CD4-positive, alpha-beta memory T cell (primary cell): ENCODE measurements around the gene GPR160. TPM values are rescaled to one million over a fixed set of nuclear protein-coding genes. Genes with fewer than 3 reads are reported as not detected.

Experiments used
- CTCF ChIA-PET: fragments of 350-600 bp; sonication (Branson Sonifier 250); formaldehyde crosslinking; loops from one replicate; lab custom pipeline; 2021; ENCODE audit warnings: inconsistent platforms; ENCODE audit not compliant: partially characterized antibody; lab: Charles Lee
- POLR2A ChIA-PET: fragments of 350-600 bp; sonication (Branson Sonifier 250); formaldehyde crosslinking; loops from one replicate; lab custom pipeline; 2021; ENCODE audit not compliant: partially characterized antibody; lab: Charles Lee
- DNase-seq, 5 donors: peaks; one replicate each; pipeline versions ENCODE4 v3.0.0 to v3.0.0-alpha.2; 2020 to 2022; ENCODE audit warnings: mixed read lengths in 1 of 5
- H3K27ac ChIP-seq: one replicate; pipeline ENCODE4 v1.7.0; 2013; ENCODE audit warnings: low read depth, low read length
- H3K27me3 ChIP-seq: 2 replicates; pipeline ENCODE4 v1.7.0; 2013; ENCODE audit warnings: mild to moderate bottlenecking, low read length, moderate library complexity; ENCODE audit not compliant: insufficient read depth
- H3K36me3 ChIP-seq: 2 replicates; pipeline ENCODE4 v1.7.0; 2013; ENCODE audit warnings: mild to moderate bottlenecking, low read length, moderate library complexity; ENCODE audit not compliant: insufficient read depth
- H3K4me1 ChIP-seq: 2 replicates; pipeline ENCODE4 v1.7.0; 2013; ENCODE audit warnings: mild to moderate bottlenecking, low read length, moderate library complexity; ENCODE audit not compliant: insufficient read depth
- H3K4me3 ChIP-seq, 2 donors: one replicate each; pipeline ENCODE4 v1.7.0; 2013; ENCODE audit warnings: low read length in 2 of 2, mild to moderate bottlenecking in 1 of 2
- H3K9me3 ChIP-seq, 2 donors: one replicate each; pipeline ENCODE4 v1.7.0; 2013; ENCODE audit warnings: low read length in 2 of 2, control low read depth in 1 of 2; ENCODE audit not compliant: control insufficient read depth in 1 of 2
- H3K27ac Mint-ChIP-seq, 7 donors: one replicate each; pipeline ENCODE4 v1.8.0; 2020 to 2021; ENCODE audit warnings: mixed read lengths in 7 of 7, mild to moderate bottlenecking in 6 of 7, inconsistent platforms in 3 of 7, moderate library complexity in 3 of 7
- H3K27me3 Mint-ChIP-seq, 2 donors: one replicate each; pipeline ENCODE4 v1.8.0; 2020 to 2021; ENCODE audit warnings: mixed read lengths in 2 of 2
- H3K36me3 Mint-ChIP-seq, 2 donors: one replicate each; pipeline ENCODE4 v1.8.0; 2020 to 2021; ENCODE audit warnings: mixed read lengths in 2 of 2, inconsistent platforms in 1 of 2, mild to moderate bottlenecking in 1 of 2
- H3K4me1 Mint-ChIP-seq, 4 donors: one replicate each; pipeline ENCODE4 v1.8.0; 2020 to 2021; ENCODE audit warnings: mixed read lengths in 4 of 4, mild to moderate bottlenecking in 1 of 4
- H3K4me3 Mint-ChIP-seq, 8 donors: one replicate each; pipeline ENCODE4 v1.8.0; 2020 to 2021; ENCODE audit warnings: mixed read lengths in 8 of 8, mild to moderate bottlenecking in 7 of 8, moderate library complexity in 6 of 8, inconsistent platforms in 3 of 8
- H3K9me3 Mint-ChIP-seq, 8 donors: one replicate each; pipeline ENCODE4 v1.8.0; 2020 to 2021; ENCODE audit warnings: mixed read lengths in 8 of 8, mild to moderate bottlenecking in 5 of 8, inconsistent platforms in 3 of 8, moderate library complexity in 1 of 8
- intact Hi-C: fragments of 100-400 bp; cut with micrococcal nuclease; formaldehyde crosslinking; loops from one replicate; pipeline ENCODE4 v1.15.1; 2023
- polyA plus RNA-seq, 2 donors: library from polyadenylated mRNA; unstranded; fragments of 300-500 nt; fragmentation: Illumina TruSeq; gene quantifications; one replicate each; pipeline ENCODE4 v1.2.3, GENCODE V29; 2021
- total RNA-seq, 2 experiments: library from RNA; stranded (reverse); gene quantifications; one replicate each; pipeline ENCODE4 v1.2.3, GENCODE V29; 2021

Gene GPR160
- total and polyA plus RNA-seq, 4 experiments from 2014 or later: 8.1 to 14.9 (median 12.4) TPM

DNA sequence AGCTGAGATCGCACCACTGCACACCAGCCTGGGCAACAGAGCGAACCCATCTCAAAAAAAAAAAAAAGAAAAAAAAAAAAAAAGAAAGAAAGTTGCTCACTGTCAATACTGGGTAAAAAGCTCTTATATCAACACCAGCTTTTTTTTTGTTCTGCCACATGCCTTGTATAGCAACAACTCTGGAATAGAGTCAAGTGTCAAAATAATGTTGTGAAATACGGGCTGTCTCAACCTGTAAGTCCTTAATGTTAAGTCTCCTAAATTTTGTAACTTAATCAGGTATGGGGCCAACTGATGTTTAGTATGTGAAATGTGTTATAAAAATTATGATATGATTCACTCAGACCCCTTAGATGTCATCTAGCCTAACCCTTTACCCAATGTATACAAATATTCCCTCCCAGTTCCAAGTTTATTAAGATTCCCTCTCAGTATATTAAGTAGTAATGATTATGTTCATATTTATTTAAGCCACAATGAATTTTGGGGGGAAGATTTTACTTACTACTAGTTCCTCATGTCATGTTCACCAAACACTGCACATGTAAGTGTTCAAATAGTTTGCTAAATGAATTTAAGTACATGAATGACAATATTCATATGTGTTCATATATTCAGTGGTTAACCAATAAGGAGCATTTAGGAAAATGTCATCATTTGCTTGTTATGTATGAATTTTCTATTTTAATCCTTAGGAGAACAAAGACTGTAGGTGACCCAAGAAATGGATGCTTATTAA, 52.2 kb downstream of the GPR160 start:
- Mint-ChIP-seq H3K27me3 (no peaks in the 10 kb centered on the region), H3K9me3 (no peaks in the 10 kb centered on the region), H3K4me1 (peaks cover 2 to 10% (median 8%) of the 10 kb centered on the region in 4 donors), H3K36me3 (peaks cover 33 to 73% of the 10 kb centered on the region in 2 donors), H3K27ac (no peak overlapping the region), H3K4me3 (no peak overlapping the region)
- no peaks in the 10 kb centered on the region for H3K4me1 ChIP-seq
- POLR2A ChIA-PET: interaction anchor here (0.8 kb wide), 1 partner anchor 318 kb away, joined by 3 read pairs; no protein-coding TSS in a partner anchor
- CTCF ChIA-PET: interaction anchor here (1.4 to 1.6 kb wide), 2 partner anchors 10 to 18 kb away, joined by 4 to 5 read pairs; no protein-coding TSS in a partner anchor
- H3K27ac ChIP-seq: no peak overlapping the region
- H3K4me3 ChIP-seq: no peak overlapping the region
- no peaks in the 10 kb centered on the region for H3K27me3 ChIP-seq
- H3K9me3 ChIP-seq: no peaks in the 10 kb centered on the region
- H3K36me3 ChIP-seq: peaks cover 29% of the 10 kb centered on the region
- no peak for DNase-seq
- intact Hi-C loops: loop anchor here (10.0 kb wide), 1 partner anchor 225 kb away; the partner anchor contains the start of gene LRRC31

DNA sequence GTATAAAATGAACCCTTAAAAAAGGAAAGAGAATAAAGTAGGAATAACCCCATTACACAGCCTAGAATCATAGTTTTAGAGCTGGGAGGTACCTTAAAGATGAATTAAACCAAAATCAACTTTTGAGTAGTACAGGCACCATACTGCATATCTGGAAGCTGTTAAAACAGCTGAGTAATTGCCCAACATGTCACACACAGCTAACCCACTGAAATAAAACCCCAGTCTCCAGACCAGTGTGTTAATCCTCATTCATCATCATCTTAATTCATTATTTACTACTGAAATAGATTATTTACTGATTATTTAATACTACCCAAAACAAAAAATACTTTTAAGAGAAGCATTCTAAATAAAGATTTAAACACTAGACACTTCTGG, 52.8 kb downstream of the GPR160 start:
- Histone ChIP-seq H3K9me3 (no peaks in the 10 kb centered on the region), H3K27me3 (no peaks in the 10 kb centered on the region), H3K36me3 (peaks cover 33% of the 10 kb centered on the region), H3K4me1 (no peaks in the 10 kb centered on the region), H3K27ac (no peak overlapping the region), H3K4me3 (no peak overlapping the region)
- no peak overlapping the region for H3K4me3 Mint-ChIP-seq
- H3K9me3 Mint-ChIP-seq: no peaks in the 10 kb centered on the region
- no peak for DNase-seq
- intact Hi-C loops: loop anchor here (10.0 kb wide), 1 partner anchor 226 kb away; the partner anchor contains the start of gene LRRC31
- H3K36me3 Mint-ChIP-seq: peaks cover 36 to 75% of the 10 kb centered on the region in 2 donors
- H3K4me1 Mint-ChIP-seq: peaks cover 2 to 10% (median 10%) of the 10 kb centered on the region in 4 donors
- POLR2A ChIA-PET: no interaction called here
- CTCF ChIA-PET: no interaction called here
- no peak overlapping the region for H3K27ac Mint-ChIP-seq
- no peaks in the 10 kb centered on the region for H3K27me3 Mint-ChIP-seq

- no peak overlapping the region for H3K27ac ChIP-seq
- peaks cover 54% of the 10 kb centered on the region for H3K36me3 ChIP-seq
These were observed 55.1 kb downstream of the GPR160 start for GRCh38 chr3:170092907-170093306.

DNA sequence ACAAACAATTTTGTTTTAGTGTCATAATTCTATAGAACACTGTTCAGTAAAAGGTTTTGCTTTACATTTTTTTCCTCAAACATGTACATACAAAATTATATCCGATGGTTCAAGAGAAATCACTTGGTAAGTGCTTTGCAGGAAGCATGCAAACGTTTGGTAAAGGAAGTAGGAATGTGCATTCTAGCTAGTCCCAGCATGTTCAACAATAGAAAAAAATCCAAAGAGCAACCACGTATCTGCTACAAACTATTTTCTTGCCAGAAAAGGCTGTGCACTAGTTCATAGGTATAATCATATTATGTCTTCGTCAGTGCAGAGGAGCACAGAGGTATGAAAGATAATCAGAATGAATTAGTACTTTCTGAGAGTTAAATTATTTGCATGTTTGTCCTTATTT, 58.0 kb downstream of the GPR160 start:
- CTCF ChIA-PET: no interaction called here
- H3K4me3 ChIP-seq: no peak overlapping the region

More at GRCh38 chr3:170092907-170093306, 55.1 kb downstream of the GPR160 start:
- Histone ChIP-seq H3K4me3 (no peak overlapping the region), H3K27me3 (no peaks in the 10 kb centered on the region), H3K9me3 (no peaks in the 10 kb centered on the region), H3K4me1 (no peaks in the 10 kb centered on the region)
- Mint-ChIP-seq H3K9me3 (no peaks in the 10 kb centered on the region), H3K36me3 (peaks cover 55 to 80% of the 10 kb centered on the region in 2 donors), H3K27me3 (no peaks in the 10 kb centered on the region), H3K4me1 (peaks cover 2 to 11% (median 10%) of the 10 kb centered on the region in 4 donors), H3K27ac (peak overlapping the region in 6 of 7 donors; percentile 6 to 80 (median 24)), H3K4me3 (no peak overlapping the region)
- intact Hi-C loops: loop anchor here (10.0 kb wide), 1 partner anchor 228 kb away; the partner anchor contains the start of gene LRRC31
- no peak for DNase-seq
- ChIA-PET CTCF (interaction anchor here (0.6 kb wide), 1 partner anchor 92 kb away, joined by 3 read pairs; no protein-coding TSS in a partner anchor), POLR2A (no interaction called here)

GRCh38 chr3:170096342-170096741, 58.5 kb downstream of the GPR160 start:
- CTCF ChIA-PET: no interaction called here
- POLR2A ChIA-PET: no interaction called here
- intact Hi-C loops: loop anchor here (10.0 kb wide), 1 partner anchor 232 kb away; the partner anchor contains the start of gene LRRC31

More for the DNA sequence above, 58.0 kb downstream of the GPR160 start:
- peaks cover 2 to 19% (median 7%) of the 10 kb centered on the region in 4 donors for H3K4me1 Mint-ChIP-seq
- no peaks in the 10 kb centered on the region for H3K27me3 Mint-ChIP-seq
- DNase-seq: no peak
- H3K27ac Mint-ChIP-seq: peak overlapping the region in 1 of 7 donors; percentile 42
- POLR2A ChIA-PET: no interaction called here
- Histone ChIP-seq H3K4me1 (no peaks in the 10 kb centered on the region), H3K27ac (no peak overlapping the region), H3K27me3 (no peaks in the 10 kb centered on the region), H3K36me3 (peaks cover 69% of the 10 kb centered on the region), H3K9me3 (no peaks in the 10 kb centered on the region)
- no peaks in the 10 kb centered on the region for H3K9me3 Mint-ChIP-seq
- no peak overlapping the region for H3K4me3 Mint-ChIP-seq
- intact Hi-C loops: loop anchor here (10.0 kb wide), 1 partner anchor 231 kb away; the partner anchor contains the start of gene LRRC31
- H3K36me3 Mint-ChIP-seq: peaks cover 66 to 89% of the 10 kb centered on the region in 2 donors

DNA sequence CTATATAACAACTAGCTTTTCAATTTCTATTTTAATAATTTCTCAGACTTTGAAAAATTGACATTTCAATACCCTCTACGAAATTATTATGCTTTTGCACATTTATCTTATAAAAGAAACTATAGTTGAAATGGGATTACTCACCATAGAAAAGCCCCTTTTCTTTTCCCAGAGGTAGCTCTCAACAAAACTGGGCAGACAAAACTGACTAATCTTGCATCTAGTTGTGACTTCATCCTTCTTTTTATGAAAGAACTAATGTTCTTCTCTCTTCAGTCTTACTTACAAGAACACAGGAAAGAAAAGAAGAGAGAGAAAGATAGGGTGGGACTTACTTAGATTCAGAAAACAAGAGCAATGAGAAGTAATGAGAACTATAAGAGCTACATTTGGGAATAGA, 61.0 kb downstream of the GPR160 start:
- Mint-ChIP-seq H3K27me3 (no peaks in the 10 kb centered on the region), H3K9me3 (no peaks in the 10 kb centered on the region), H3K4me1 (peaks cover 0 to 19% (median 2%) of the 10 kb centered on the region in 4 donors), H3K27ac (peak overlapping the region in 4 of 7 donors; percentile 5 to 79 (median 34)), H3K36me3 (peaks cover 74 to 87% of the 10 kb centered on the region in 2 donors), H3K4me3 (no peak overlapping the region)
- no peaks in the 10 kb centered on the region for H3K27me3 ChIP-seq
- no peaks in the 10 kb centered on the region for H3K9me3 ChIP-seq
- no peak for DNase-seq
- intact Hi-C loops: loop anchor here (10.0 kb wide), 1 partner anchor 234 kb away; the partner anchor contains the start of gene LRRC31
- H3K4me1 ChIP-seq: no peaks in the 10 kb centered on the region
- H3K4me3 ChIP-seq: no peak overlapping the region
- ChIA-PET CTCF (interaction anchor here (0.9 to 3.1 kb wide), 3 partner anchors 76 to 327 kb away, joined by 3 to 11 read pairs (median 3); no protein-coding TSS in a partner anchor), POLR2A (interaction anchor here (0.6 kb wide), 1 partner anchor 71 kb away, joined by 3 read pairs; no protein-coding TSS in a partner anchor)
- H3K27ac ChIP-seq: no peak overlapping the region
- H3K36me3 ChIP-seq: peaks cover 79% of the 10 kb centered on the region

More at GRCh38 chr3:170096342-170096741, 58.5 kb downstream of the GPR160 start:
- Mint-ChIP-seq H3K36me3 (peaks cover 68 to 89% of the 10 kb centered on the region in 2 donors), H3K4me1 (peaks cover 2 to 19% (median 6%) of the 10 kb centered on the region in 4 donors), H3K9me3 (no peaks in the 10 kb centered on the region), H3K4me3 (no peak overlapping the region), H3K27me3 (no peaks in the 10 kb centered on the region), H3K27ac (no peak overlapping the region)
- H3K27ac ChIP-seq: no peak overlapping the region
- DNase-seq: no peak
- no peaks in the 10 kb centered on the region for H3K27me3 ChIP-seq
- no peak overlapping the region for H3K4me3 ChIP-seq
- peaks cover 75% of the 10 kb centered on the region for H3K36me3 ChIP-seq
- no peaks in the 10 kb centered on the region for H3K9me3 ChIP-seq
- no peaks in the 10 kb centered on the region for H3K4me1 ChIP-seq

DNA sequence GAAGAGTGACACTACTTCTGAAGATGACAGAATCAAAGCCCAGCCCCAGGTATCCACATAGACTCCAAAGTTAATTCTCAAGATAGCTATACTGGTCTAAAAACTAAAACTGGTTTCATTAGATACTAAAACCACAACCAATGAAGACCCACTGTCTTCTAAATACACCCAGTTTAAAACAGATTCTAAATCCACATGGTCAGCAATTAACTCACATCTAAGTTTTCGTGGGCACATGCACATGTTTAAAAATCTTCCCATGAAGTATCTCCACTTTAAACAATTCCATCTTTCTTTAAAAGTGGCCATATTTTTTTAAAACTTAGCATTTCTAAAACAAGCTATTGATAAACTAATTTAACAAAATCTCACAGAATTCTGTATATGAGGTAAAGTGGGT, 63.1 kb downstream of the GPR160 start:
- H3K9me3 ChIP-seq: no peaks in the 10 kb centered on the region
- ChIA-PET POLR2A (no interaction called here), CTCF (interaction anchor here (0.6 to 1.2 kb wide), 3 partner anchors 64 to 452 kb away, joined by 3 to 4 read pairs (median 3); no protein-coding TSS in a partner anchor)
- H3K36me3 ChIP-seq: peaks cover 62% of the 10 kb centered on the region
- no peaks in the 10 kb centered on the region for H3K9me3 Mint-ChIP-seq
- no peak overlapping the region for H3K4me3 ChIP-seq
- H3K27ac ChIP-seq: no peak overlapping the region
- no peaks in the 10 kb centered on the region for H3K4me1 ChIP-seq
- peaks cover 54 to 80% of the 10 kb centered on the region in 2 donors for H3K36me3 Mint-ChIP-seq
- DNase-seq: no peak
- peak overlapping the region in 1 of 7 donors; percentile 37 for H3K27ac Mint-ChIP-seq
- intact Hi-C loops: no loop called here
- H3K27me3 ChIP-seq: no peaks in the 10 kb centered on the region
- peaks cover 0 to 7% (median under 1%) of the 10 kb centered on the region in 4 donors for H3K4me1 Mint-ChIP-seq
- no peaks in the 10 kb centered on the region for H3K27me3 Mint-ChIP-seq
- no peak overlapping the region for H3K4me3 Mint-ChIP-seq
